Right ventricle myocardium inferior (tissue), 1 donor: ENCODE results near the gene KCNH1. TPM values are rescaled to one million over a fixed set of nuclear protein-coding genes. Genes with fewer than 3 reads are reported as not detected.

Source experiments
- ATAC-seq: fragments of 200-7000 bp; cut with Tn5 transposase; one replicate; pipeline ENCODE4 v1.9.1; 2020; ENCODE audit warnings: mild to moderate bottlenecking, moderate library complexity
- DNase-seq: peaks from one replicate; pipeline ENCODE4 v3.0.0; 2021; ENCODE audit errors: missing footprints
- intact Hi-C: fragments of 100-400 bp; cut with DNase I; formaldehyde crosslinking; loops from one replicate; pipeline ENCODE4 v1.11.0; 2022
- total RNA-seq: library from RNA; stranded (reverse); fragmentation: NEBNext Ultra II Directional; extraction: Animal tissue kit (Norgen Biotek cat#: 25700); gene quantifications from one replicate; pipeline ENCODE4 v1.2.1, GENCODE V29; 2021
- donor health status: DM: no; HTN: yes; CAD: no; lungs with severe emphysema.

Gene KCNH1
- total RNA-seq, 1 donor from 2014 or later: not detected

GRCh38 chr1:210722410-210723081 lies 411.4 kb downstream of the KCNH1 start:
- intact Hi-C loops: no loop called here
- no peak for ATAC-seq
- DNase-seq: no peak

- ATAC-seq (no peak), DNase-seq (no peak)
- intact Hi-C loops: no loop called here
Measured at GRCh38 chr1:210715072-210715471, 418.9 kb downstream of the KCNH1 start.

- DNase-seq (no peak), ATAC-seq (no peak)
Measured at GRCh38 chr1:210711825-210712612, 421.9 kb downstream of the KCNH1 start.

GRCh38 chr1:210709701-210710100 lies 424.2 kb downstream of the KCNH1 start:
- DNase-seq (no peak), ATAC-seq (no peak)
- intact Hi-C loops: no loop called here

More at GRCh38 chr1:210711825-210712612, 421.9 kb downstream of the KCNH1 start:
- intact Hi-C loops: no loop called here

GRCh38 chr1:210707300-210708240 lies 426.4 kb downstream of the KCNH1 start:
- no peak for ATAC-seq
- no peak for DNase-seq
- intact Hi-C loops: no loop called here

- no peak for ATAC-seq
- DNase-seq: no peak
- intact Hi-C loops: no loop called here
Measured at GRCh38 chr1:210706246-210706645, 427.7 kb downstream of the KCNH1 start.

GRCh38 chr1:210705086-210705485 lies 428.9 kb downstream of the KCNH1 start:
- ATAC-seq (no peak), DNase-seq (no peak)
- intact Hi-C loops: no loop called here

- no peak for ATAC-seq
- intact Hi-C loops: no loop called here
- DNase-seq: no peak
Measured at GRCh38 chr1:210703593-210703992, 430.4 kb downstream of the KCNH1 start.

- intact Hi-C loops: no loop called here
- ATAC-seq: no peak
- no peak for DNase-seq
Measured at GRCh38 chr1:210702506-210702905, 431.4 kb downstream of the KCNH1 start.

- intact Hi-C loops: no loop called here
Measured at GRCh38 chr1:210700511-210700910, 433.4 kb downstream of the KCNH1 start.

GRCh38 chr1:210700083-210700482 lies 433.9 kb downstream of the KCNH1 start:
- ATAC-seq (no peak), DNase-seq (no peak)
- intact Hi-C loops: no loop called here

More at GRCh38 chr1:210700511-210700910, 433.4 kb downstream of the KCNH1 start:
- no peak for ATAC-seq
- DNase-seq: no peak

- DNase-seq (no peak), ATAC-seq (no peak)
- intact Hi-C loops: no loop called here
Measured at GRCh38 chr1:210698661-210699060, 435.3 kb downstream of the KCNH1 start.

GRCh38 chr1:210697185-210697584 lies 436.8 kb downstream of the KCNH1 start:
- DNase-seq (no peak), ATAC-seq (no peak)
- intact Hi-C loops: no loop called here

GRCh38 chr1:210696709-210697108 lies 437.2 kb downstream of the KCNH1 start:
- DNase-seq: no peak

GRCh38 chr1:210695026-210695425 lies 438.9 kb downstream of the KCNH1 start:
- intact Hi-C loops: no loop called here
- DNase-seq (no peak), ATAC-seq (no peak)

More at GRCh38 chr1:210696709-210697108, 437.2 kb downstream of the KCNH1 start:
- intact Hi-C loops: no loop called here
- ATAC-seq: no peak

- ATAC-seq (no peak), DNase-seq (no peak)
- intact Hi-C loops: no loop called here
Measured at GRCh38 chr1:210692796-210693195, 441.2 kb downstream of the KCNH1 start.

- DNase-seq: no peak
Measured at GRCh38 chr1:210691039-210691610, 442.8 kb downstream of the KCNH1 start.

GRCh38 chr1:210690236-210690635 lies 443.7 kb downstream of the KCNH1 start:
- intact Hi-C loops: no loop called here
- no peak for ATAC-seq
- no peak for DNase-seq

More at GRCh38 chr1:210691039-210691610, 442.8 kb downstream of the KCNH1 start:
- intact Hi-C loops: no loop called here
- no peak for ATAC-seq

- no peak for DNase-seq
- intact Hi-C loops: no loop called here
- ATAC-seq: no peak
Measured at GRCh38 chr1:210689826-210690225, 444.1 kb downstream of the KCNH1 start.
